ENCODE results near the gene COPG1.

GRCh38 chr3:129304962-129305222, 55.5 kb downstream of the COPG1 start:
- no peak for TF ChIP-seq CTCF (IDR thresholded peaks at IDR 0.05; ENCODE audit: borderline replicate concordance, extremely low read depth, low read length, poor library complexity, severe bottlenecking)
- no peak for TF ChIP-seq EZH2 (IDR thresholded peaks at IDR 0.05; ENCODE audit: borderline replicate concordance, low read depth, low read length, severe bottlenecking)

Data from DND-41 (cell line).